GM19467 (cell line): ENCODE results near the gene IL3.
"Not testable (repeated sequence)": the region's sequence is repeated elsewhere in the genome, so short reads cannot be mapped to it uniquely, and the experiment has no call there.

Experiments used
- ATAC-seq: cut with Tn5 transposase; IDR thresholded peaks from one replicate; pipeline ENCODE4 v1.9.1; 2021; ENCODE audit warnings: mild to moderate bottlenecking, moderate library complexity; ENCODE audit not compliant: unreplicated experiment

Gene IL3

GRCh38 chr5:132093271-132093670 lies 32.8 kb downstream of the IL3 start:
- ATAC-seq = no peak

DNA sequence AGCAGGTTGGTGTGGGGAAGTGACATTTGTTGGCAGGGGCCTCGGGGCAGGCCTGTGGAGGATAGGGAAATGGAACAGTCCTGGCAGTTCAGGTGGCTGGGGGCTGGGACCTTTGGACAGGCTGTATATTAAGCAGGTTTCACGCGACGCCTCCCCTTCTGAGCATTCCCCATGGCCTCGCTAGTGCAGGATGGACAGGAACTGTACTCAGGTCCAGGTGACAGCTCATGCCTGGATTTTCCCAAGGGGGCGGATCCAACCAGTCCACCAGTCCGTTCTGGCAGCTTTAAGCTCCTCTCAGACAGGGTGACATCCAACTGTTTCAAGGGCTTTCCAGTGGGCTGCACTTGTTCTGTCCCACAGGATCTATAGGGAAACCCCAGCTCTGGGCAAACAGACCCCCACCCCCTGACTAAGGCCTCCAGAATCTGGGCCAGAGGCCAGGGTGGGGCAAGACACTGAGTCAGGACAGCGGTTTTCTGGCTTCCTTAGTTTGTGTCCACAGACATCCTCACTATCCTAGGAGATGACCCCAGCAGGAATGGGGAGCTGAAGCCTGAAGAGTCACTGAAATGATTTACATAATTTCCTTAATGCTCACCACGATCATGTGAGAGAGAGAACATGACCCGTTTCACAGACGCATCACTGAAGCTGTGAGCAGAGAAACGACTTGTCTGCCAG lies 34.1 kb downstream of the IL3 start:
- ATAC-seq = no peak

GRCh38 chr5:132095077-132095410 lies 34.6 kb downstream of the IL3 start:
- ATAC-seq = no peak

DNA sequence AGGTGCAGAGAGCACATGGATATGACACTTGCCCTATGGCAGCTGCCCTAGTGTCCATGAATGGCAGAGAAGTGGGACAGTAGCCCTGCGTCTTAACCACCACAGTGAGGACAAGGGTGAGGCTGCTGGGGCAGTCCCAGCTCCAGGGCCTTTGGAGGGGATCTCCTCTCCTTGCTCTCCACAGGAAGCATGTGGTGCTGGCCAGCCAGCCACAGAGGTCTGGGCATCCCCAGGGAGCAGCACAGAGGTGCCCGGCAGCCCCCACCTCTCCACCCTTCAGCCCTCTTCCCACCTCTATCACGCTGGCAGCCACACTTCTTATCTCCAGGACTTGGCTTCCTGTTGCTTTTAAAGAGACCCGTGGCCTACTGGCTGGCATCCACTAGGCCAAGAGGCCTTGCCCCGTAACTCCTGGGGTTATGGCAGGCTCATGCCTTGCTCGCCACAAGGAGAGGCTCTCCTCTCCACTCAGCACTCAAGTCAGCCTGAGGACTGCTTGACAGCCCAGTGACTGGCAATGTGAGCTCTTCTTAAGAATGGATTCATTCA lies 35.0 kb downstream of the IL3 start:
- no peak for ATAC-seq

DNA sequence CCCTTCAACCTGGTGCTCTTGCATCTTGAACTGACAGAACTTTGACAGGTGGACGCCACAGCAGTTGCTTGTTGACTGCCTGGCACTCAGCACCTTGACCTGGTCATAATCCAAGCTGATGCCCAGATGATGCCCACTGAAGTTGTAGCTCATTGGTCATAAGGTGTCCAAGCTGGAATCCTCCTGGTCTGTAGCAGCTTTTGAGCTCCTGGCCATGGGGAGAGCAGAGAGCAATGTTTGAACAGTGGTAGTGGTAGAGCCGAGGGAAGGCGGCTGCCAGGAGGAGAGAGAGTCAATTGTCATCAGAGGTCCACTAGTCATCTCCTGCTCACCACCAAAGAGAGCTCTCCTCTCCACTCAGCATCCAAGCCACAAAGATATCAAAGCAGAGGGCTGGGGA lies 36.4 kb downstream of the IL3 start:
- ATAC-seq = no peak

DNA sequence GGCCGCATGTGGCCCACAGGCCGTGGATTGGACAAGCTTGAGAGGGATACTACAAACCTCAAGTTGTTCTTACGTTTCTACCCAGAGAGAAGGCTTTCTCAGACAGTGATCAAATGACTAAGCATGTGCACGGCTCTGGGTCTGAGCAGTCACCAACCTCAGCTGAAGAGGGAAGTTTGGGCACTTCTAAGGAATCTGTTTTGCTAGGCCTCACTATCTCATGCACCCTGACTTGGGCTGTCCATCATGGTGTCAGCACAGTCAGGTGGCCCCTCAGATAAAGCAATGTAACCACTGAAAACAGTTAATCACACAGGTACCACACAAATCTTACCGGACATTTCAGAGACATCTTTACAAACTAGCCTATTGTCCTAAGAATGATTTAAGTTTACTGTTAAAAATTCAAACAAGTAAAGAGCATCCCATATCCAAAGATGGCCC lies 37.7 kb downstream of the IL3 start:
- no peak for ATAC-seq

- ATAC-seq = no peak
These were observed 38.2 kb downstream of the IL3 start for GRCh38 chr5:132098621-132099020.

DNA sequence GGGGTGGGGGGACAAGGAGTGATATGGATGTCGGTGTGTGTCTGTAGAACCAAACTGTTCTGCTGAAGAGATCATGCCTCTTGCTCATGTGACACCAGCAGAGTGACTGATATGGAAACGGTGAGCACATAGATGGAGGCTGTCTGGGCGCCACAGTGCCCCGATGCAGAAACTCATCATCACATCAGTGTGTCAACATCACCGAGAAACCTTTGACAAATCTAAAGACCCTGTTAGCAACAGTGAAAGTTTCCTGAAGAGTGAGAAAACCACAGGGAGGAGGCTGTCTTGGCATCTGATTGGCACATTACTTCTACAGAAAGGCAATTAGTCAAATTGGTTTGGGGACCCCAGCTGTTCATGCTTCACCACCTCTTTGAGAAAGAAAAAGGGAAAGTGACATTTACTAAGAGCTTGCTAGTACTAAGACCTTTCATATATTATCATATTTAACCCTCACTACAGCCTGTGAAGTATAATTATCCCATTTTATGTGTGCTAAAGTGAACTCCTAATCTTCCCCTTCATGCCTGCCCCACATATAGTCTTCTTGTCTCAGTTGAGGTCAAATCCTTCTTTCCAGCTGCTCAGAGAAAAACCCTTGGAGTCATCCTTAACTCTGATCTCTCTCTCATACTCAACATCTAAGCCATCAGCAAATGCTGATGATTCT lies 38.8 kb downstream of the IL3 start:
- ATAC-seq = peak; percentile 40

DNA sequence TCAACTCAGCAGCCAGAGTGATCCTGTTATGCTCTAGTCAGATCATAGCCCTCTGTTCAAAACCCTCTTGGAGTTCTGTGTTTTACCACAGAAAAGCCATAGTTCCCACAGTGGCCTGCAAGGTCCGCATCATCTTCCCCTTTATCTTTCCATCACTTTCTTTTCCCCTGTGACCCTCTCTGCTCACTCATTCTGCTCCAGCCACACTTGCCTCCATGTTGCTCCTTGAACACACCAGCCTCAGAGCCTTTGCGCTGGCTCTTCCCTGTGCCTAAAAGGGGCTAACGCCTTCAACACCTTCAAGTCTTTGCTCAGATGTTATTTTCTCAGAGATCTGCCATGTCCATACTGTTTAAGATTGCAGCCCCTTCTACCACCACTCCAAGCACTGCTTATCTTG lies 39.5 kb downstream of the IL3 start:
- no peak for ATAC-seq

DNA sequence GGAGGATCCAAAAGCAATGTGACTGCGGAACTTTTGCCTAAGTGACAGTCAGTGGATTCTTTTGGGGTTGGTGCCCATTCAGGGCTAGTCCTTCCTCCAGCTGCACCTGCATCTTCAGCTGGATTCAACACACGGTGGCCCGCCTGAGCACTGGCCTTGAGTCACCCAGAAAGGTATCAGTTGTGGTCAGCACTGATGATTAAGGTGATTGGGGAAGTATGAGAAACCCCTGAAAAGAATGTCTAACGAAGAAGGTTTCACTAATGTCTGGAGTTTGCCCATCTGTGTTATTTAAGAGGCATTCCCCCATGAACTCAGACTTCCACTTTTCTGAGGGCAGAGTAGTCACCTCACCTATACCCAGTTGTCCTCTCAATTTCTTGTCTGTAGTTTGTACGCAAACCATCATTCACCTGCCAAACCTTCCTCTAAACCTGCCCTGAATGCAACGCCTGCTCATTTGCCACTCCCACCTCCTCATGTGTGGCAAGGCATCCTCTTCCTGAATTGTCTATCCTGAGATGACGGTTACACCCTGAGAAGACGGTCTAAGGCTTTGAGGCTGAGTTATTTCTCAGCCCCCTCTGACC lies 40.3 kb downstream of the IL3 start:
- peak; percentile 33 for ATAC-seq

GRCh38 chr5:132101385-132101880 lies 41.0 kb downstream of the IL3 start:
- ATAC-seq = no peak

- no peak for ATAC-seq
These were observed 41.7 kb downstream of the IL3 start for GRCh38 chr5:132102101-132102701.

DNA sequence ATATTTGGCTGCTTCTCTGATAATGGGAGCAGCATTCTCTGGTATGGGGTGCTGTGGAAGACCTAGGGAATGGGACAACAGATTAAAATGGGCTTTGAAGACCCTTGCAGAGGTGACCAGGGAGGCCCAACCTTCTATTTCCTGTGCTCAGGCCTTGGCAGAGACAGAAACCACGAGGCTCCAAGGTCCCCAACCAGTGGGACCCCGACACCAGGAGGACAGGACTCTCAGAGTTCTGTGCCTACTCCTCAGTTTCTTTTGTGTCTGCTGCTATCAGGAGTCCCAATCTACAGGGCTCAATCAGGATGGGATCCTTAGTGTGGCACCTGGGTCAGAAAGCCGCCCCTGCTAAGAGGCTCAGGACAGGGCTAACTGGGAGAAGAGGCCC lies 42.5 kb downstream of the IL3 start:
- ATAC-seq = no peak

GRCh38 chr5:132103332-132103951 lies 43.0 kb downstream of the IL3 start:
- peak; percentile 69 for ATAC-seq

DNA sequence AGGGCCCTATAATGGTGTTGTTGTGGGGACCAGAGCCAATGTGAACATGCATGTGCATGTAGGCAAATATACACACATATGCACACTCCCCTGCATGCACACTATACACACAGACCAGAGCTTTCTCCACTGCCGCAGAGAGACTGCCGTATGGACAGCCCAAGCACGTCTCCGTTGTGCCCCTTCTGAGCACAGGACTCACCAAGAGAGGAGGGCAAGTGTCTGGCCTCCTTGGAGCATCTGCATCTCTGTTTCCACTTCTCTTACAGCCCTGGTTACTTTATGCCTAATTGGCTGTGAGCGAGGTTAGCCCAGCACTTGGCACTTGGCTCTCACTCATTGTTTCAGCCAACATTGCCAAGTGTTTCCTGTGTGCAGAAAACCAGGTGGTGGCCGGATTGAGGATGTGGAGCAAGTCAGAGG lies 43.5 kb downstream of the IL3 start:
- ATAC-seq = peak; percentile 15

DNA sequence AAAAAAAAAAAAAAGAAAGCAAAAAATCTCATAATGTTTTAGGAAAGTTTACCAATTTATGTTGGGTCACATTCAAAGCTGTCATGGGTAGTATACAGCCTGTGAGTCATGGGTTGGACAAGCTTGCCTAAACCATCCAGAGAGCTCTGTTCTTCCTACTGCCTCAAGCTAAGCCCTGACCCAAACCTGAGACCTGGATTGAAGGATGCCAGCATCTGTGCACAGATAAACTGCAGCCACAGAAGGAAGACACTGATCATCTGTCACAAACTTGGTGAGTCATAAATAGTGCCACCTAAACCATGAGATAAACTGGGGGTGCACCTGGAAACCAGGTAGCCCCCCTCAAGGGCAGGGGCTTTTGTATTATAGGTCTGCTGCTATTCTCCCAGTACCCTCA lies 44.1 kb downstream of the IL3 start:
- ATAC-seq = no peak

DNA sequence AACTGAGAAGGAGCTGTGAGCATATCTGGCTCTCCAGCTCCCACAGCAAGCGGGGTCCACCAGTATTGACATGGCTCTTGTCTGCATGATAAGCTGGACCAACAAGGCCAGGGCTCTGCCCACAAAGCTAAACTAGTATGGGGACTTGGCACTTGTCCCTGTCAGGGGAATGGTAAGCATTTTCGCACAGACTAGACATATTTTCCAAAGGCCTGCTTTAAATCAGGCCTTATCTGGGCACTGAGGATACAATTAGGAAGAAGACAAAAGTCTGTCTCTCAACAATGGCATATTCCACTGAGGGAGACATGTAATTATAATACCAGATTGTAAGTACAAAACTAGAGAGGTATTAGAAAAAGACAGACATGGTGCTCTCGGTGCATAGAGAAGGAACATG lies 45.2 kb downstream of the IL3 start:
- ATAC-seq = no peak

DNA sequence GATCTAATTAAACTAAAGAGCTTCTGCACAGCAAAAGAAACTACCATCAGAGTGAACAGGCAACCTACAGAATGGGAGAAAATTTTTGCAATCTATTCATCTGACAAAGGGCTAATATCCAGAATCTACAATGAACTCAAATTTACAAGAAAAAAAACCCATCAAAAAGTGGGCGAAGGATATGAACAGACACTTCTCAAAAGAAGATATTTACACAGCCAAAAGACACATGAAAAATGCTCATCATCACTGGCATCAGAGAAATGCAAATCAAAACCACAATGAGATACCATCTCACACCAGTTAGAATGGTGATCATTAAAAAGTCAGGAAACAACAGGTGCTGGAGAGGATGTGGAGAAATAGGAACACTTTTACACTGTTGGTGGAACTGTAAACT lies 48.0 kb downstream of the IL3 start:
- not testable (repeated sequence) for ATAC-seq

- ATAC-seq = not testable (repeated sequence)
These were observed 48.5 kb downstream of the IL3 start for GRCh38 chr5:132108957-132109356.

DNA sequence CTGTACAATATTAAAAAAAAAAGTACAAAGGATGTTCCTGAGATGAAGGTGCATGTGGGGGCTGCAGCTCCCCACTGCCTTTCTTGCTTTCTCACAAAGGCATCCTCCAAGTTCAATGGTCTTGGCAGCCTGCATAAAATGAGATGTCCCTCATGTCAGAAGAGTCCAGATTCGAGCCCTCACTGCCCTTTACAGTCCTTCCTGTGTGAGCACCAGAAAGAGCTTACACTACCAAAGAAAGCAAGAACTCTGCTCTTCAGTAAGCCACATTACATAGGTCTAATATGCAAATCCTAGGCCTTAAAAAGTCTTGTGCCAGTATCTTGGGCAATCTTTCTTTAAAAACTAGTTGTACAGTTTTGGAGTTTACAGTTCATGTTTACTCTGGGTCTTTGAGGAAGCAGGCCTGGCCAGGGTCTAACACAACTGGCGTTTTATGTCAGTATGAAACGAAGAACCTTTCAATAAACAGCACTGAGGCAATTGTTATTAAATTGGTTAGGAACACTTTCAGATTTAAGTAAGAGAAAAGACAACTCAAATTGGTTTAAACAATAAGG lies 49.1 kb downstream of the IL3 start:
- no peak for ATAC-seq

DNA sequence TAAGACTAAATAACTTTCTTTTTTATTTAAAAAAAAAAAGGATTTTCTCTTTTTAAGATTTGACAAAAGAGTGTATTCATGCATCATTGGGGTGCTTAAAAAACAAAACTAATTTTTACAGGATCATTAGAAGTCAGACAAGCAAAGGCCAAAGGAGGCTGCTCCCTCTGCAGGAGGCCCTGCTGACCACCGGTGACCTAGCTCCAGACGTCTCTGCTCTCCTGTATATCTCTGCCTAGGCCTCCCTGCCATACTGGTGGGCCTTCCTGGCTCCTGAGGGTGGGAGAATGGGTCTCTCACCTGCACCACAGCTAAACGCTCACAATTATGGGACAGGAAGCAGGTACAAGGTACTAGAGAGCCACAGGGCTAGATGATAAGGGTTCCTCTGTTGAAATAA lies 49.7 kb downstream of the IL3 start:
- no peak for ATAC-seq
